H9 (cell line): ENCODE results near the gene ZNF235. TPM values are rescaled to one million over a fixed set of nuclear protein-coding genes. Genes with fewer than 3 reads are reported as not detected.

Experiments
- DNase-seq: peaks from one replicate; pipeline ENCODE4 v3.0.0-alpha.2; 2017
- H2AFZ ChIP-seq: one replicate; pipeline ENCODE4 v1.6.1; 2013; ENCODE audit warnings: mild to moderate bottlenecking, low read length, control low read depth, moderate library complexity
- H2AK5ac ChIP-seq: 2 replicates; pipeline ENCODE4 v1.6.1; 2013; ENCODE audit warnings: low read length, control low read depth, mixed read lengths; ENCODE audit not compliant: insufficient read length
- H2BK120ac ChIP-seq: one replicate; pipeline ENCODE4 v1.6.1; 2013; ENCODE audit warnings: low read depth, mild to moderate bottlenecking, low read length, control low read depth, inconsistent platforms; ENCODE audit not compliant: poor library complexity, severe bottlenecking
- H2BK12ac ChIP-seq: 2 replicates; pipeline ENCODE4 v1.6.1; 2013; ENCODE audit warnings: low read length, control low read depth, mixed read lengths, low read depth; ENCODE audit not compliant: insufficient read length
- H2BK15ac ChIP-seq: 2 replicates; pipeline ENCODE4 v1.6.1; 2013; ENCODE audit warnings: low read depth, low read length, control low read depth
- H2BK20ac ChIP-seq: one replicate; pipeline ENCODE4 v1.6.1; 2013; ENCODE audit warnings: low read depth, mild to moderate bottlenecking, low read length, control low read depth, inconsistent platforms; ENCODE audit not compliant: poor library complexity, severe bottlenecking
- H2BK5ac ChIP-seq: 2 replicates; pipeline ENCODE4 v1.6.1; 2013; ENCODE audit warnings: low read length, control low read depth, mixed read lengths; ENCODE audit not compliant: insufficient read length
- H3K14ac ChIP-seq: 2 replicates; pipeline ENCODE4 v1.6.1; 2013; ENCODE audit warnings: low read length, control low read depth; ENCODE audit not compliant: insufficient read depth
- H3K18ac ChIP-seq: 2 replicates; pipeline ENCODE4 v1.6.1; 2013; ENCODE audit warnings: low read depth, mild to moderate bottlenecking, mixed read lengths, low read length, control low read depth; ENCODE audit not compliant: insufficient read length
- H3K23ac ChIP-seq: 2 replicates; pipeline ENCODE4 v1.6.1; 2013; ENCODE audit warnings: low read length, control low read depth, mixed read lengths, low read depth; ENCODE audit not compliant: insufficient read length
- H3K23me2 ChIP-seq: 2 replicates; pipeline ENCODE4 v1.6.1; 2013; ENCODE audit warnings: low read depth, mild to moderate bottlenecking, mixed read lengths, low read length, control low read depth; ENCODE audit not compliant: insufficient read length, poor library complexity, severe bottlenecking
- H3K27ac ChIP-seq: 2 replicates; pipeline ENCODE4 v1.5.1; 2013; ENCODE audit warnings: low read length, control low read depth, mixed read lengths, low read depth; ENCODE audit not compliant: insufficient read length
- H3K27me3 ChIP-seq: 2 replicates; pipeline ENCODE4 v1.6.1; 2013; ENCODE audit warnings: low read length, control low read depth, inconsistent platforms; ENCODE audit not compliant: insufficient read depth
- H3K4ac ChIP-seq: 2 replicates; pipeline ENCODE4 v1.6.1; 2013; ENCODE audit warnings: low read depth, mild to moderate bottlenecking, control low read depth, inconsistent platforms, low read length, moderate library complexity
- H3K4me1 ChIP-seq: 2 replicates; pipeline ENCODE4 v1.6.1; 2013; ENCODE audit warnings: low read length, control low read depth, inconsistent platforms; ENCODE audit not compliant: insufficient read depth
- H3K4me2 ChIP-seq: 2 replicates; pipeline ENCODE4 v1.6.1; 2013; ENCODE audit warnings: low read length, control low read depth, mixed read lengths; ENCODE audit not compliant: insufficient read length, insufficient read depth
- H3K56ac ChIP-seq: 2 replicates; pipeline ENCODE4 v1.6.1; 2013; ENCODE audit warnings: low read depth, mild to moderate bottlenecking, mixed read lengths, low read length, control low read depth; ENCODE audit not compliant: insufficient read length
- H3K79me1 ChIP-seq: 2 replicates; pipeline ENCODE4 v1.6.1; 2013; ENCODE audit warnings: low read depth, mild to moderate bottlenecking, moderate library complexity, low read length, control low read depth, inconsistent platforms; ENCODE audit not compliant: insufficient read depth, poor library complexity, severe bottlenecking
- H3K79me2 ChIP-seq: 2 replicates; pipeline ENCODE4 v1.6.1; 2013; ENCODE audit warnings: low read length, control low read depth, inconsistent platforms; ENCODE audit not compliant: insufficient read depth
- H3K9ac ChIP-seq: 2 replicates; pipeline ENCODE4 v1.6.1; 2013; ENCODE audit warnings: low read length, control low read depth, mixed read lengths; ENCODE audit not compliant: insufficient read length; ENCODE audit errors: extremely low read depth
- H3K9me3 ChIP-seq: one replicate; pipeline ENCODE4 v1.6.1; 2013; ENCODE audit warnings: low read depth, low read length, inconsistent platforms; ENCODE audit not compliant: control insufficient read depth
- H3T11ph ChIP-seq: one replicate; pipeline ENCODE4 v1.6.1; 2013; ENCODE audit warnings: mild to moderate bottlenecking, low read length, control low read depth, inconsistent platforms
- H4K20me1 ChIP-seq: one replicate; pipeline ENCODE4 v1.6.1; 2013; ENCODE audit not compliant: control insufficient read depth, insufficient read length, insufficient read depth
- H4K5ac ChIP-seq: 2 replicates; pipeline ENCODE4 v1.6.1; 2013; ENCODE audit warnings: low read depth, mild to moderate bottlenecking, mixed read lengths, low read length, control low read depth; ENCODE audit not compliant: insufficient read length
- H4K8ac ChIP-seq: replicated peaks from 2 replicates; pipeline ENCODE4 v1.6.1; 2013; ENCODE audit warnings: low read length, control low read depth, mixed read lengths, low read depth; ENCODE audit not compliant: insufficient read length
- H4K91ac ChIP-seq: 2 replicates; pipeline ENCODE4 v1.6.1; 2013; ENCODE audit warnings: low read depth, mild to moderate bottlenecking, moderate library complexity, mixed read lengths, low read length, control low read depth; ENCODE audit not compliant: insufficient read length
- H3K27ac Mint-ChIP-seq, 3 experiments: 2 replicates in 2 of 3; 3 replicates in 1 of 3; pipeline ENCODE4 v1.8.0; 2020 to 2021; ENCODE audit warnings: mixed read lengths in 3 of 3, mild to moderate bottlenecking in 1 of 3, moderate library complexity in 1 of 3
- H3K27me3 Mint-ChIP-seq: 2 replicates; pipeline ENCODE4 v1.8.0; 2021; ENCODE audit warnings: low read depth, mild to moderate bottlenecking, moderate library complexity, mixed read lengths
- H3K36me3 Mint-ChIP-seq, 3 experiments: 2 replicates in 2 of 3; 3 replicates in 1 of 3; pipeline ENCODE4 v1.8.0; 2020 to 2021; ENCODE audit warnings: low read depth in 3 of 3, mixed read lengths in 3 of 3; ENCODE audit not compliant: insufficient read depth in 1 of 3
- H3K4me1 Mint-ChIP-seq, 2 experiments: 2 replicates each; pipeline ENCODE4 v1.8.0; 2020; ENCODE audit warnings: mixed read lengths in 2 of 2
- H3K4me3 Mint-ChIP-seq, 2 experiments: 2 replicates in 1 of 2; 3 replicates in 1 of 2; pipeline ENCODE4 v1.8.0; 2020 to 2021; ENCODE audit warnings: mild to moderate bottlenecking in 2 of 2, mixed read lengths in 2 of 2, moderate library complexity in 1 of 2
- H3K9me3 Mint-ChIP-seq, 2 experiments: 2 replicates in 1 of 2; 3 replicates in 1 of 2; pipeline ENCODE4 v1.8.0; 2020; ENCODE audit warnings: mild to moderate bottlenecking in 2 of 2, mixed read lengths in 2 of 2, moderate library complexity in 1 of 2
- WGBS: extraction: QIAGEN DNeasy Blood & Tissue Kit; methylation state at CpG from one replicate; pipeline ENCODE4 v1.1.7; 2013; ENCODE audit warnings: missing lambda C conversion rate, low lambda C conversion rate, mixed read lengths; ENCODE audit not compliant: insufficient read length; ENCODE audit errors: extremely low coverage; 5-methylcytosine and 5-hydroxymethylcytosine counted together
- total RNA-seq: library from RNA; stranded (reverse); gene quantifications from 2 replicates; pipeline ENCODE4 v1.2.1, GENCODE V29; 2021
- TF ChIP-seq, protein P1 (sequence below): fragments of 200-600 bp; sonication (generic); conservative IDR thresholded peaks from 3 replicates; pipeline ENCODE4 v1.8.0; 2021; ENCODE audit warnings: antibody characterized with exemption, mild to moderate bottlenecking

Gene ZNF235
- total RNA-seq, 1 experiment from 2014 or later, result 6.6 TPM

DNA sequence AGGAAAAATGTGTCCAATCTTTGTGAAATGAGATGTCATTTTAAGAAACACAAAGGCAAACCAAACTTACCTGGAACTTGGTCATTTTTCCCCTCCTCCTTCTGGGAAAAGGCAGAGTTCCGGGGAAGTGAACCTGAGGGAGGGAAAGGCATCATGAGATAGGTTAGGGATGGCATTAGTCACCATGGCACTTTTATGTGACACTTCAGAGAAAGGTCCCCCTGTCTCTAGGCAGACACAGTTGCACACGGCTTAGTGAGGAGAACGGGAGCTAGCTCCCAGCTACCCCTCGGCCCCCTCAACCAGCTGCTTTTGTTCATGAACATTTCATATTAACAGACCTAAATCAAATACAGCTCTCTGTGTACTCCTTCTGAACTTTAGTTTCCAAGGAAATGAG is 1.5 kb downstream of the ZNF235 start:
- Histone ChIP-seq H3K79me2 (no peaks in the 10 kb centered on the region), H4K8ac (no peak overlapping the region), H3K4me2 (peak overlapping the region; percentile 80), H2BK120ac (no peak overlapping the region), H3K14ac (no peak overlapping the region), H2AK5ac (no peak overlapping the region), H4K20me1 (no peaks in the 10 kb centered on the region), H4K5ac (no peak overlapping the region), H2BK12ac (no peak overlapping the region), H3K18ac (no peak overlapping the region), H2BK5ac (no peak overlapping the region), H3K9ac (no peak overlapping the region), H3T11ph (no peak overlapping the region), H3K79me1 (no peaks in the 10 kb centered on the region), H3K4me1 (no peaks in the 10 kb centered on the region), H3K27me3 (no peaks in the 10 kb centered on the region), H3K23me2 (peaks cover 3% of the 10 kb centered on the region), H3K23ac (no peak overlapping the region), H3K9me3 (no peaks in the 10 kb centered on the region), H2BK15ac (no peak overlapping the region), H3K56ac (no peak overlapping the region), H4K91ac (no peak overlapping the region), H3K27ac (no peak overlapping the region), H2AFZ (no peak overlapping the region), H3K4ac (no peak overlapping the region), H2BK20ac (no peak overlapping the region)
- TF ChIP-seq, protein P1, sequence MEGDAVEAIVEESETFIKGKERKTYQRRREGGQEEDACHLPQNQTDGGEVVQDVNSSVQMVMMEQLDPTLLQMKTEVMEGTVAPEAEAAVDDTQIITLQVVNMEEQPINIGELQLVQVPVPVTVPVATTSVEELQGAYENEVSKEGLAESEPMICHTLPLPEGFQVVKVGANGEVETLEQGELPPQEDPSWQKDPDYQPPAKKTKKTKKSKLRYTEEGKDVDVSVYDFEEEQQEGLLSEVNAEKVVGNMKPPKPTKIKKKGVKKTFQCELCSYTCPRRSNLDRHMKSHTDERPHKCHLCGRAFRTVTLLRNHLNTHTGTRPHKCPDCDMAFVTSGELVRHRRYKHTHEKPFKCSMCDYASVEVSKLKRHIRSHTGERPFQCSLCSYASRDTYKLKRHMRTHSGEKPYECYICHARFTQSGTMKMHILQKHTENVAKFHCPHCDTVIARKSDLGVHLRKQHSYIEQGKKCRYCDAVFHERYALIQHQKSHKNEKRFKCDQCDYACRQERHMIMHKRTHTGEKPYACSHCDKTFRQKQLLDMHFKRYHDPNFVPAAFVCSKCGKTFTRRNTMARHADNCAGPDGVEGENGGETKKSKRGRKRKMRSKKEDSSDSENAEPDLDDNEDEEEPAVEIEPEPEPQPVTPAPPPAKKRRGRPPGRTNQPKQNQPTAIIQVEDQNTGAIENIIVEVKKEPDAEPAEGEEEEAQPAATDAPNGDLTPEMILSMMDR, result no peak
- Mint-ChIP-seq H3K4me3 (peak overlapping the region; percentile 82 to 89; a peak in 4 of 5 replicates), H3K27me3 (peaks cover 7% of the 10 kb centered on the region), H3K4me1 (peaks cover 0 to 11% of the 10 kb centered on the region in 2 experiments; a peak in 3 of 4 replicates), H3K9me3 (peaks cover 12 to 18% of the 10 kb centered on the region in 2 experiments), H3K27ac (no peak overlapping the region), H3K36me3 (peaks cover 18 to 24% (median 23%) of the 10 kb centered on the region in 3 experiments; a peak in 6 of 7 replicates)
- no CpG with 5 or more reads among the region's 4 CpGs for WGBS
- no peak for DNase-seq
